ENCODE measurements around the gene HSF2BP. TPM values are rescaled to one million over a fixed set of nuclear protein-coding genes. Genes with fewer than 3 reads are reported as not detected.

Gene HSF2BP
- 1.8 to 2.7 TPM (median 1.9 TPM) in 5 replicates for total RNA-seq (2022; extraction: Qiagen RNA extraction)

GRCh38 chr21:43659136-43660000 is at the start of gene HSF2BP, which contains the start of gene RRP1B:
Gene HSF2BP, minus strand, starts transcription at chr21:43659488. Its CDS starts 1,392 bp downstream, at chr21:43658096.
Gene RRP1B, plus strand, starts transcription at chr21:43659560. Its CDS starts 105 bp downstream, at chr21:43659665.

Other genes starting within 250 kb of the HSF2BP start
- 8.7 to 21.2 TPM (median 15.9 TPM) in 5 replicates for gene SIK1, start 232.4 kb downstream of the HSF2BP start, total RNA-seq (2022; extraction: Qiagen RNA extraction)
- gene RRP1B, start 72 bp upstream of the HSF2BP start, total RNA-seq (2022; extraction: Qiagen RNA extraction): 32.6 to 38.4 TPM (median 35.9 TPM) in 5 replicates
- gene PDXK, start 59.6 kb upstream of the HSF2BP start, total RNA-seq (2022; extraction: Qiagen RNA extraction): 192 to 315 TPM (median 281 TPM) in 5 replicates
- gene CSTB, start 116.8 kb upstream of the HSF2BP start, total RNA-seq (2022; extraction: Qiagen RNA extraction): 84.0 to 98.7 TPM (median 91.0 TPM) in 5 replicates
- gene RRP1, start 130.1 kb upstream of the HSF2BP start, total RNA-seq (2022; extraction: Qiagen RNA extraction): 32.4 to 38.4 TPM (median 35.0 TPM) in 5 replicates
- 18.0 to 26.7 TPM (median 24.3 TPM) in 5 replicates for gene AGPAT3, start 205.7 kb upstream of the HSF2BP start, total RNA-seq (2022; extraction: Qiagen RNA extraction)